Activated CD8-positive, alpha-beta memory T cell treated with anti-CD3 and anti-CD28 coated beads, Interleukin-2, amount 50 U/mL, for 1 hour (primary cell): ENCODE results near the gene OR10A5.
"Not testable (repeated sequence)": the region's sequence is repeated elsewhere in the genome, so short reads cannot be mapped to it uniquely, and the experiment has no call there.

Source experiments
- DNase-seq: peaks from one replicate; pipeline ENCODE4 v3.0.0-alpha.2; 2020; ENCODE audit errors: extremely low read depth

OR10A5 gene

DNA sequence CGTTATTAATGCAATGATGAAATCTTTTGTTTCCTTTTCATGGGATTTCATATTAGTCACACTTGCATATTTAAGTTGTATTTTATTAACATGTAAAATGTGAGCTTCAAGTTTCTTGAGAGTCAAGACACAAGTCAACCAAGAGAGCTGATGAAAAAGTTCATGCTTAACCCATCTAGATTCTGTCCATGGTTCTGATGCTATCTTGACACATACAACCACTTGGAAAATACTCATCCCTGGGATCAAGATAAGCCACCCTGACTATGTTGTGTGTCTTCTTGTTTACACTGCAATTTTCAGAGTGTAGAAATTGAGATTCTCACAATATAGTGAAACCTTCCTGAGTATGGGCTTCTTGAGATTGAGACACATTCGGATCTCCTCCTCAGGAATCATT is 30.3 kb downstream of the OR10A5 start:
- no peak for DNase-seq

DNA sequence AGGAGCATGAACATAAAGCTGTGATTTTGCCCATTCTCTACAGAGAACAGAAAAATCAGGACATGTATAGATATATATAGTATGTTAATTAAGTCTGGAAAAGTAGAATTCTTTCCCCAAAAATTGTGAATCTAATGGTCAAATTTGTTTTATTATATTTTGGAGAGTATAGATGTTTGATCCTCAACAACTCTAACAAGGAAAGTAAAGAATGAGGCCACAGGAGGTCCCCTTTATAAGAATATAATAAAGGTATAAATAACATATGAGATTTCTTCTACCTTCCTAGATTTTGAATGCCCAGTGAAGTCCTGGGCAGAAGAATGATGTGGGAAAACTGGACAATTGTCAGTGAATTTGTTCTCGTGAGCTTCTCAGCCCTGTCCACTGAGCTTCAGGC is 30.8 kb downstream of the OR10A5 start, which contains the start of gene OR10A4:
OR10A4 (plus strand) TSS at position 301 of the 400 bp plus-strand sequence; CDS start at position 324, 23 bp downstream.
- DNase-seq = no peak

- DNase-seq = no peak
These were observed 31.4 kb downstream of the OR10A5 start for GRCh38 chr11:6876914-6877313.

- DNase-seq = no peak
These were observed 37.3 kb downstream of the OR10A5 start for GRCh38 chr11:6882751-6883150.

DNA sequence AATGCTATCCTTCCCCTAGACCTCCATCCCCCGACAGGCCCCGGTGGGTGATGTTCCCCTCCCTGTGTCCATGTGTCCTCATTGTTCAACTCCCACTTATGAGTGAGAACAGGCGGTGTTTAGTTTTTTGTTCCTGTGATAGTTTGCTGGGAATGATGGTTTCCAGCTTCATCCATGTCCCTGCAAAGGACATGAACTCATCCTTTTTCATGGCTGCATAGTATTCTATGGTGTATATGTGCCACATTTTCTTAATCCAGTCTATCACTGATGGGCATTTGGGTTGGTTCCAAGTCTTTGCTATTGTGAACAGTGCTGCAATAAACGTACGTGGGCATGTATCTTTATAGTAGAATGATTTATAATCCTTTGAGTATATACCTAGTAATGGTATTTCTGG is 42.2 kb downstream of the OR10A5 start:
- DNase-seq = not testable (repeated sequence)

DNA sequence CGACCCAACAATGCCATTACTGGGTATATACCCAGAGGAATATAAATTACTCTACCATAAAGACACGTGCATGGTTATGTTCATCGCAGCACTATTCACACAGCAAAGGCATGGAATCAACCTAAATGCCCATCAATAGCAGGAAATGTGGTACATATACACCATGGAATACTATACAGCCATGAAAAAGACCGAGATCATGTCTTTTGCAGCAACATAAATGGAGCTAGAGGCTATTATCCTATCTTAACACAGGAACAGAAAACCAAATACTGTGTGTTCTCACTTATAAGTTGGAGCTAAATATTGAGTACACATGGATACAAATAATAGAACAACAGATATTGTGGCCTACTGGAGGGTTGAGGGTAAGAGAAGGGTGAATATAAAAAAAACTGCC is 43.3 kb downstream of the OR10A5 start:
- DNase-seq = no peak

DNA sequence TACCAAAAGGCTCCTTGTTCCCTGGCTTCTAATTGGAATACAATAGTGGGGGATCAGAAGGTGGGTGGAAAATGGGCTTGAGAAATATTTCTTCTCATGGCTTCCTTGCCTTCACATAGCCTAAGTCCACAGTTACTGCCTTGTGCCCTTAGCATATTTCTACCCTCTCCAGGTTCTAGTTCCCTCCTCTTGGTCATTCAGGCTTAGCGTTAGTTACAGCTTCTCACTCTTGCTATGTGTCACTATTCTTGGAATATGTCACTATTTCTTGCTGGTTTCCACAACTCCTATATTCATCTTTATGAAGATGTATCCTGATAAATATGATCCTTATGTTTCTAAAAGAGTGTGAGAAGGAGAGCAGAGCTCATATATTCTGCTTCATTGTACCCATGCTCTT is 44.4 kb downstream of the OR10A5 start:
- DNase-seq = no peak

- DNase-seq = no peak
These were observed 46.9 kb downstream of the OR10A5 start, which contains the start of gene OR2D2 for GRCh38 chr11:6892400-6892799. Gene OR2D2, minus strand, starts transcription at chr11:6892500. Its CDS starts 0 bp downstream, at chr11:6892500.

DNA sequence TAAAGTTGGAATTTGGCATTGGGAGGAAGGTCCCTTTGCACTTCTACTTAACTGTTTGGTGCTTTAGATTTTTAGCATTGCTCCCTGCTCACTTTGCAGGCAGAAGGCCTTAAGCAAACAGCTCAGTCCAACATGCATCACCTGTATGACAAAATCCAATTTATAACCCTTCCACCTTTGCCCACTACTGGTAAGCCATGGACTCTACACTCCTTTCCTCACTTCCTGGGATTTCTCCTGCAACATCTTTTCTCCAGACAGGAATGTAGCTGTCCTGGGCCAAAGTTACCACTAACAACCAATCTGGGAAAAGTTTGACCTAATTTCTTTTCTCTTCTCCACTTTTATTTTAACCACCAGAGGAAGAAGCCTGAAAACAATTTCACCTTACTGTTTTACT is 48.6 kb downstream of the OR10A5 start:
- no peak for DNase-seq

DNA sequence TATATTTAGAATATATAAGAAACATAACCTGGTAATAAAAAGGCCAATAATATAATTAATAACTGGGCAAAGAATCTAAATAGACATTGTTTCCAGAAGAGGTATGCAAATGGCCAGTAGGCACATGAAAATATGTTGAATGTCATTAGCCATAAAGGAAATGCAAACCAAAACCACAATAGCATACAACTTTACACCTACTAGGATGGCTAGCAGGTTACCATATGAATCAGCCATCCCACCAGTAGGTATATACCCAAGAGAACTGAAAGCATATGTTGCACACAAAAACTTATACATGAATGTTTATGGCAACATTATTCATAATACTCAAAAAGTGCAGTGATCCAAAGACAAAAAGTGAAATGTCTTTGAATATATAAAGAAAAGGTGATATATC is 49.5 kb downstream of the OR10A5 start:
- DNase-seq = no peak
